Fibroblast of the conjunctiva (primary cell): ENCODE measurements around the gene TXNRD1.
A peak's percentile ranks its signal among the peaks of the same experiment; 100 is the strongest.
"Not testable (repeated sequence)": the region's sequence is repeated elsewhere in the genome, so short reads cannot be mapped to it uniquely, and the experiment has no call there.

Experiments used
- DNase-seq: peaks from one replicate; pipeline ENCODE4 v3.0.0-alpha.2; 2010; ENCODE audit warnings: low read depth

Gene TXNRD1

GRCh38 chr12:104237930-104238329 lies 22.4 kb downstream of the TXNRD1 start:
- no peak for DNase-seq

GRCh38 chr12:104242546-104243206 lies 27.1 kb downstream of the TXNRD1 start:
- no peak for DNase-seq

- DNase-seq, result no peak
Measured at GRCh38 chr12:104243551-104243950, 28.0 kb downstream of the TXNRD1 start.

GRCh38 chr12:104243971-104244370 lies 28.4 kb downstream of the TXNRD1 start:
- DNase-seq, result no peak

GRCh38 chr12:104247698-104248097 lies 32.1 kb downstream of the TXNRD1 start:
- no peak for DNase-seq

GRCh38 chr12:104248444-104248843 lies 32.9 kb downstream of the TXNRD1 start:
- DNase-seq, result no peak

GRCh38 chr12:104249017-104249416 lies 33.4 kb downstream of the TXNRD1 start:
- no peak for DNase-seq

- no peak for DNase-seq
Measured at GRCh38 chr12:104249898-104250297, 34.3 kb downstream of the TXNRD1 start.

- DNase-seq, result no peak
Measured at GRCh38 chr12:104250366-104251125, 35.0 kb downstream of the TXNRD1 start.

GRCh38 chr12:104257913-104258472 lies 42.4 kb downstream of the TXNRD1 start:
- no peak for DNase-seq

- no peak for DNase-seq
Measured at GRCh38 chr12:104258476-104259067, 43.0 kb downstream of the TXNRD1 start.

GRCh38 chr12:104263026-104263425 lies 47.4 kb downstream of the TXNRD1 start:
- no peak for DNase-seq

GRCh38 chr12:104263580-104264358 lies 48.2 kb downstream of the TXNRD1 start:
- peak; percentile 75 for DNase-seq

- not testable (repeated sequence) for DNase-seq
Measured at GRCh38 chr12:104265436-104265835, 49.9 kb downstream of the TXNRD1 start.

GRCh38 chr12:104272938-104273337 lies 57.4 kb downstream of the TXNRD1 start:
- DNase-seq, result no peak

GRCh38 chr12:104273503-104273902 lies 57.9 kb downstream of the TXNRD1 start:
- DNase-seq, result no peak

GRCh38 chr12:104274811-104275210 lies 59.2 kb downstream of the TXNRD1 start:
- no peak for DNase-seq

GRCh38 chr12:104275689-104276088 lies 60.1 kb downstream of the TXNRD1 start:
- no peak for DNase-seq

GRCh38 chr12:104276273-104277131 lies 60.9 kb downstream of the TXNRD1 start:
- DNase-seq, result no peak

- DNase-seq, result no peak
Measured at GRCh38 chr12:104279164-104279563, 63.6 kb downstream of the TXNRD1 start.

GRCh38 chr12:104280111-104280510 lies 64.5 kb downstream of the TXNRD1 start:
- DNase-seq, result no peak
